Stimulated activated CD8-positive, alpha-beta memory T cell treated with anti-CD3 and anti-CD28 coated beads, Interleukin-15, amount 100 ng/mL, for 4 hours (primary cell): Measurements from ENCODE around the gene DGKQ.
"Not testable (repeated sequence)": the region's sequence is repeated elsewhere in the genome, so short reads cannot be mapped to it uniquely, and the experiment has no call there.

ENCODE experiments used
- DNase-seq, 2 donors: peaks; one replicate each; pipeline ENCODE4 v3.0.0-alpha.2; 2020; ENCODE audit warnings: low read depth in 2 of 2

Gene DGKQ

DNA sequence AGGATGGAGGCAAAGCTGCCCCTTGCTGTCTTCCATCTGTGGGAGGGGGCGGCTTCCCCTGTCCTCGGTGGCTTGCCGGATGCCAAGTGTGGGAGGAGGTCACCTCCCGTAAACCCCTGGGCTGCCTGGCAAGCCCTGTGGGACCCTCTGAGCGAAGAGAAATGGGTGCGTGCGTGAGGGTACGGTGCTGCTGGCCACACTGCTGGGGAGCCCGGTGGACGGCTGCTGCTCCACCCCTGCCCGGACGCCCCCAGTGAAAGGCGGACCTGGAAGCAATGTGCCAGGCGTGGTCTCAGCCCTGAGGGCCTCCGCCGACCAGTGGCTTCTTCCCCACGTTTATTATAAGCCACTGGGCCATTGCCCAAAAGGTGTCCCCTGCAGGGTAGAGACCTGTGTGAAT lies 8.9 kb upstream of the DGKQ start:
- DNase-seq = no peak

DNA sequence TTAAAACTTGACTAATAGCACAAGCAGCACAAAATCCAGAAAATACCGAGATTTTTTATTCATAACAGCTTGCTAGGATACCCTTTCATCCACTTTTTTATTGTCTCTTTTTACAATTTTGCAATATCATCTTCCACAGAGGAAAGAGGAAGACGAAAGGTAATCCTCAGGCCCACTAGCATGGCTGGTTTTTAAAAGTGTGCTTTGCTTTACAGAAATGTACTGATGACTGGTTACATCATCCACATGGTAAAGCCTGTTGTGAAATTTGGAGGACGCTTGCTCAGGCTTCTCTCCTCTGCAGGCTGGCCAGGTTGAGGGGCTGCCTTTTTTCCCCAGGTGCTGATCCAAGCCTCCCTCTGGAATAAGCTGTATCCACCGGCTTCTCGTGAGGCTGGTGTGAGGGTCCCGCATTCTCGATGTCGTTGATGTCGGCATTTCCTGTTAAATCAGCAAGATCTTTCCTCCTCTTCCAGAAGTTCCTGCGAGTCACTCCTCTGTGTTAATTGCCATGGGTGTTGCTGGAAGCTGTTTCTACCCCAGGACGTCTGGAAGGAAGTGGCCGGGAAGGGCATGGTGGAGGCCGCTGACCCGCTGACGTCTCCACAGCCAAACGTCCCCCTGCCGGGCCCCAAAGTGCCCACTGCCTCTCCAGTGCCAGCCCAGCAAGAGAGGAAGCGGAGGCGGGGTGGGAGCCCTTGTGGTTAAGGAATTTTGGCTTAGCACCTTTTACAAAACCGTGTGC lies 5.8 kb upstream of the DGKQ start:
- no peak for DNase-seq

DNA sequence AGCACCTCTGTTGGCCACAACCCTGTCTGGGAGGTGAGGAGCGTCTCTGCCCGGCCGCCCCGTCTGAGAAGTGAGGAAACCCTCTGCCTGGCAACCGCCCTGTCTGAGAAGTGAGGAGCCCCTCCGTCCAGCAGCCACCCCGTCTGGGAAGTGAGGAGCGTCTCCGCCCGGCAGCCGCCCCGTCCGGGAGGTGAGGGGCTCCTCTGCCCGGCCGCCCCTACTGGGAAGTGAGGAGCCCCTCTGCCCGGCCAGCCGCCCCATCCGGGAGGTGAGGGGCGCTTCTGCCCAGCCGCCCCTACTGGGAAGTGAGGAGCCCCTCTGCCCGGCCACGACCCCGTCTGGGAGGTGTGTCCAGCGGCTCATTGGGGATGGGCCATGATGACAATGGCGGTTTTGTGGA lies 2.6 kb upstream of the DGKQ start:
- DNase-seq = not testable (repeated sequence)

DNA sequence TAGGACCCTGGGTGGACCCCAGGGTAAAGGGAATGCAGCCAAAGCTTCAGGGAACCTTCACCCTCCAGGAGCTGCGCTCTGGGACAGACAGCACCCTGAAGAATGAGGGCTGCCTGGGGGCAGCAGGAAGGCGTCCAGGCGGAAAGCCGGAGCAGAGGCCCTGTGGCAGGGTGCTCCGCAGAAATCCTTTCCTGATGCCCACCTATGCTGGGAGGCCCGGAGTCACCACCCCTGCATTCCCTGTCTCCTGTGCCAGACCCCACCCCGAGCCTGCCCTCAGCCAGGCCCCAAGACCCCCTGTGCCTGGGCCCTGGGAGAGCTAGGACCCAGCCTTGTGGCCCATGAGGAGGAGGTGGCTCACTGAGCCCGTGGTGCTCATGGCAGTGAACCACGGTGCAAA lies 1.3 kb upstream of the DGKQ start:
- no peak for DNase-seq

DNA sequence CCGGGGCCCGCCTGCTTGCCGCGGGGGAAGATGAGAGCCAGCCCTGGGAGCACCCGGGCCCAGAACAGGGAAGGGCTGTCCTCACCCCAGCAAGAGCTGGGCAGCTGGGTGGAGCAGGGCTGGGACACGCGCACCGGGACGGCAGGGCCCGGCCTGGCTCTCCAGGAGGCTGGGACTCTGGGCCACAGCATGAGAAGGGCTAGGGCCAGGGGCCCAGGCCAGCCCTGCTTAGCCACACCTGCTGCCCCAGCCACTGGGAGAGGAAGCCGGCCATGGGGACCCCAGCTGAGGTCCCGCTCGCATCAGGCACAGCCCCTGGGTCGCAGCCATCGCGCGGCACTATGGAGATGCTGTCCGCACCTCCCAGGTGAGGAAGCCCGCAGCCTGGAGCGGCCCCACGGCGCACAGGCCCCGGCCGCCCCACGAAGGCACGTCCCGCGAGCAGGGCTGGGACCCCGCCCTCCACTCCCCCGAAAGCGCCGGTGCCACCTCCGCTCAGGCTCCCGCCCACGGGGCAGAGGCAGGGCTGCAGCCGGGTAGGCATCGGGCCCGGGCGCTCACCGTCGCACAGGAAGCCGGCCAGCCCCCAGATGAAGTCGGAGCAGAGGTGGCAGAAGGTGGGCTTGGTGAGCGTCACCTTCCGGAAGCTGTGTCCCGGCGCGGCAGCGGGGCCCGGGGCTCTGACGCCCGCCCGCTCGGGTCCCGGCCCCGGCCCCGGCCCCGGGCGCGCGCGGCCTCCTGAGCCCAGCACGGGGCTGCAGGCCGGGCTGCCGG lies 531 bp downstream of the DGKQ start:
- peak; percentile 63 to 64 for DNase-seq

DNA sequence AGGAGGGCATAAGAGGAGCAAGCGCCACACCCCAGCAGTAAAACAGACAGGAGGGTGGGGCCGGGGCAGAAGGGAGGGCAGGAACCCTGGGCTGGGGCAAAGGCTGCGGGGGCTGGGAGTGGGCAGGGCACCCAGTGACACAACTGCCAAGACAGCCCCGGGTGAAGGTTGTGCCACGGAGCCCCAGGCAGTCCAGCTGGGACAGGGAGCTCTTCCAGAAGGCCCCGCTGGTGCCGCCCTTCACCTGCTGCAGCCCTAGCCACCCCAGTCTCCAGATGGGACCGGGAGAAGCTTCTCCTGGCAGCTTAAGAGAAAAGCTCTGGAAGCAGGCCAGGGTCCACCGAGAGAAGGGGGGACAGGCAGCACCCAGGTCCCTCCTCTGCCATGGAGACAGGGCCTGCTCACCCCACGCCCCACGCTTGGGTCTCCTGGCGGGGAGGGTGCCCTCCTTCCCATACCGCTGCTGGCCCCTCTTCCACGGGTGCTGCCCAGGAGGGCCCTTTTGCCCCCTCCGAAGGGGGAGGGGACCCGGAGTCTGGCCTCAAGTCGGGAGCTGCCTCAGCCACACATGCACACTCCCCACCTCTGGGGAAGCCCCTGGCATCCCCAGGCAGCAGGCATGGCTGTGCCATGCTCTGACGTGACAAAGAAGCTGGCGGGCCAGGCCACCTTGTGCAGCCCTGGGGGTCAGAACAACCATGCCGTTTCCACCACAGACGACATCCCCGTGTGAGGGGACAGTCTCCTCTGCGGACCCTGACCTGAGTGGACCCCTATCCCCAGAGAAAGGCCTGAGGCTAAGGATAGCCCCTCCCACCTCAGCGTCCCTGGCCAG lies 1.5 kb downstream of the DGKQ start:
- DNase-seq = no peak

DNA sequence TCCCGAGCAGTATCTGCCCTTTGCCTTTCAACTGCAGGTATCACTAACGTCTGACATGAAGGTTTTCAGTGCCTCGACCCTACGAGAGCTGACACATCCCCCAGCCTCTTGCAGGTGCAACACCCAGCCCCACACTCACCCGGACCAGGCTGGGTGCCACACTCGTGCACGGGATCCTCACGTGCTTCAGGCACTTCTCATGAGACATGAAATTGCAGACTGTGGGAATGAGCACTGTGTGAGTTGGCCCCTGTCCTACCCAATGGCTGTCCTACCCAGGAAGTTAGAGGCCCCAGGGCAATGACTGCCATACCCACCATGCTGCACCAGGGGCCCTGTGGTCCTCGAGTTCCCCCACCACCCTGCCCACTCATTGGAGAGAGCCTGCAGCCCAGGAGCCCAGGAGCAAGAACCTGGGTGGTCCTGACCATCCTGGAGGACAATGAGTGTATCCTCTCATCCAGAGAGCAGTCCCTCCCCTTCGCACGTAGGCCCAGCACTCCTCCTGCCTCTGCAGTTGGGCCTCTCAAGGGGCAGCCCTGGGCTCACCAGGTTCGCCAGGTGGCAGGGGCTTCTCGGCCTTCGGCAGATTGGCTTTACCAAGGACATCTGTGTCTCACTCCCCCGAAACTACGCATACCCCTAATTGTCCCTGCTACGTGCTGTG lies 2.4 kb downstream of the DGKQ start:
- no peak for DNase-seq

DNA sequence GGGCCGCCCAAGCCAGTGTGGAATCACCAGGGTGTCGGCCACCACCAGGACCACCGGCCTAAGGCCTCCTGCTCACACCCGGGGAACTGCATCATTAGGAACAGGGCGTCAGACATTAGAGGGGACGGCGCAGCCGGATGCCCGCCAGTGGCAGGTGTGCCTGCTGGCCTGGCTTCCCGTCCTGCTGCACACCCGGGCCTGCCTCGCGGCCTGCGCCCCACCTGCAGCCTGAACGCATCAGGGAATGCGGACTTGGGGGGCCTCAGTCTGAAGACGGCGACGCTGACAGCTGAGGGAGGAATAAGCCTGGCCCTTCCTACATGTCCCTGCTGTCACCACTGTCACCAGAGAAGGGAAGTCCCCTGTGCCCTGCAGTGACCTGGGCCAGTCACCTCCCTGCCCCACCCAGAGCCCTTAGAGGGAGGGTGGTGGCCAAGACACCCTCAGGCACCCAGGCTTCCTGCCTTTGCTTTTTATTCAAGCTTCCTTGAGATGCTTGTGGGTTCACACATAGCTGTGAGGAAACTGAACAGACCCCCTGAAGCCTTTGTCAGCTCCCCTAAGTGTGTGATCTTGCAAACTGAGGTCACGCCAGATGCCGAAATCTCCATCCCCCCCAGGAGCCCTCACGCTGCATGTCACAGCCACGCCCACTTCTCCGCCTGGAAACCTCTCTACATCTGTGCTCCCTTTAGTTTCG lies 3.2 kb downstream of the DGKQ start:
- peak; percentile 10 to 29 for DNase-seq

DNA sequence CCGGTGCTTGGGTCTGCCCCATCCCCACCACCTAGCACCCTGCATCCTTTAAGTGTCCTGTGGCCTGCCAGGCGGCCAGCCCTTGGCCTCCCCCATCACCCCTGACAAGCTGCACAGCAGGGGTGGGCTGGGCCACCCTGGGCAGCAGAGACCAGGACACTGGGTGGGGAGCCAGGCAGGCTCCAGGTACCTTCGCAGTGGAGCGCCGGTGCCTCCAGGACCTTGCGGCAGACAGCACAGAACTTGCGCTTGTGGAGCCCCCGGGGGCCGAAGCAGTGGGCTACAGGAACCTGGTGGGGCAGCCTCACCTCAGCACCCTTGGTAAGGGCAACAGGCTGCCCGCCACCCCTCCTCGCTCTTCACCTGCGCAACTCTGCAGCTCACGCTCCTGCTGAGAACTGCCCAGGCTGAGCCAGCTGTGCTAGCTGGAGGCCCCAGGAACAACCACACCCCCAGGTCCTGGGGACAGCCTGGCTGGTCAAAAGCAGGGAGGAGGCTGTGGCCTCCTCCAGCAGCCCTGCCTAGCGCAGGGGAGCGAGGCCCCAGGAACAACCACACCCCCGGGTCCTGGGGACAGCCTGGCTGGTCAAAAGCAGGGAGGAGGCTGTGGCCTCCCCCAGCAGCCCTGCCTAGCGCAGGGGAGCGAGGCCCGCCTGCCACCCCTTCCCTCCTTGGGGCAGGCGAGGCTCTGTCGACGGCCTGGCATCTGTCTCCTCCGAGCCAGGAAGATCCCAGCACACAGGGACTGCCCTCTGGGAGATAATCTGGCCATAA lies 4.6 kb downstream of the DGKQ start:
- DNase-seq = no peak

DNA sequence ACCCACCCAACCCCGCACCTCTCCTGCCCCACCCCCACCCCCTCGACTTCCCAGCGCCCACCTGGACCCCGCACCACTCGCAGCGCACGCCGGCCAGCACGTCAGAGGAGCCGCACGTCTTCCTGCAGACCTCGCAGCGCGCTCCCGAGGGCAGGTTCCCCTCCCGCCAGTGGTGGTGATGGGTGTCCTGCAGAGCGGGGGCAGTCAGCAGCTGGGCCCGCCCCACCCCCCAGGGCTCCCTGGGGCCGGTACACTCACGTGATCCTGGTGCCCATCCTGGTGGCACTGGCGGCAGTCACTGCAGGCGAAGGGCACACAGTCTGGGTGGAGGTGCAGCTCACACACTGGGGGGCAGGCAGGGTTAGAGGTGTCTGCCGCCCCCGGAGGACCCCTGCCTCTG lies 5.1 kb downstream of the DGKQ start:
- DNase-seq = no peak

DNA sequence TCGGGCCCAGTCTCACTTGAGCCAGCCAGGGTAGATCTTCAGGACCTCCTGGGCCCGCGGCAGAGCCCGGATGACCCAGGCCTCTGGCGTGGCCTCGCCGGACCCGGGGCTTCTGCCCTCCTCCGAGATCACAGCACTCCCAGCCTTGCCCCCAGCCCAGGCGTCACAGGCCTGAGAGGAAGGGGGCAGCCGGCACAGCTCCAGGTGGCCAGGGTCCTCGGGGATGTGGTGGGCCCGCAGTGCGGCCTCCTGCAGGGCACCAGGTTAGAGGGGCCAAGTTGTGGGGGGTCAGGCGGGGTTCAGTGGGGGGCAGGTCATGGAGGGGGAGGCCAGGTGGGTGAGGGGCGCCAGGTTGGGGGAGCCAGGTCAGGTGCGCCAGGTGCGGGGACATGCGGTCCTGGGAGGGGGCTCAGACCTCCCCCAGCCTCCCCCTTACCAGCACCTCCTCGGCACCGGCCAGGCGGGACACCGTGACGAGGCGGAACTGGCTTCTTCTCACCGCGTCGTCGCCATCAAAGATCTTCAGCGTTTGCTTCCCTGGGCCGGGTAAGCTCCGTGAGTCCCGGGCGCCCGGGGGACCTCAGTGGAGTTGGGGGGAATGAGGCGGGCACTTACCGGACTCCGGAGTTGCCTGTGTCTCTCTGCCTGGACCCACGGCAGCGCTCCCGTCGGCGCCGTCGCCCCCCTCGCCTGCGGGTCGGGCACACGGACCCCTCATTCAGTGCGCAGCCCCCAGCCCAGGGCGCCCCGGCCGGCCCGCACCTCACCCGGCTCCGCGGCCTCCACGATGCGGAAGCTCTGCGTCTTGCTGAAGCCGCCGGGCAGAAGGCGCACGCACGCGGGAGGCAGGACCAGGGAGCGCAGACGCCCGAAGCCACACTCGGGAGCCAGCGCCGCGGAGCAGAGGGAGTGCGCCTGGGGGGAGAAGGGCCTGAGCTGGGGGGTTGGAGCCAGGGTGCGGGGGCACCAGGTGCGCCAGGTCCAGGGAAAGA lies 6.0 kb downstream of the DGKQ start:
- DNase-seq = no peak

DNA sequence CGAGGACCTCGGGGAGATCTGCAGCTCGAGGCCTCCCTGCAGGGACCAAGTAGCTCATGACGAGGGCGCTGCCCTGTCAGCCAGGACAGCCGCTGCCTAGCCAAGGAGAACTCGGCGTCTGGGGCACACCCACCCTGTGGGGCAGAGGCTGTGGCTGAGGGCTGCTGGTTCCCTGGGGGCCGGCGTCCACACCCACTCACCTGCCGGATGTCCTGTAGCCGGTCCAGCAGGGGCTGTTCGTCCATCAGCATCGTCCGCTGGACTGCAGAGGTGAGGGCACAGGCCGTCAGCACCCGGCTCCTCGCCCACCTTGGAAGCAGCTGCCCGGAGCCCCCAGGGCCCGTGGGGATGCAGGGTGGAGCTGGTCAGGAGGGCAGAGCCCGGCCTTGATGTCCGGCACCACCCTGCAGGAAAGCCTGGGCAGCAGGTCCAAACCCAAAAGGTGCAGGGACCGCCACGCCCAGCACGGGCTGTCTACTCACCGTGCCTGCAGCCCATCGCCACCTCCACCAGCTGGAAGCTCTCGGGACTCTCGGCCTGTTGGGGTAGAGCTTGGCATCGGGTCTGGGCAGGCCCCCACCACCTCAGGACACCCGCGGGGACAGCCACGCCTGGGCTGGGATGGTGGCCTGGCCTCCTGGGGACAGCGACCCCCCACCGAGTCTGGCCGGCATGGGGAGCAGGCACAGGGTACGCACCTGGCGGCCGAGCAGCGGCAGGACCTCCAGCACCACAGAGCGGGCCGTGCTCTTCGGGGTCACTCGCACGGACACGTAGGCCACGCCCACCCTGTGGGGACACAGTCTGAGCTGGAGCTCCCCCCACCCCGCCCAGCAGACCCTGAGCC lies 6.9 kb downstream of the DGKQ start:
- DNase-seq = no peak

DNA sequence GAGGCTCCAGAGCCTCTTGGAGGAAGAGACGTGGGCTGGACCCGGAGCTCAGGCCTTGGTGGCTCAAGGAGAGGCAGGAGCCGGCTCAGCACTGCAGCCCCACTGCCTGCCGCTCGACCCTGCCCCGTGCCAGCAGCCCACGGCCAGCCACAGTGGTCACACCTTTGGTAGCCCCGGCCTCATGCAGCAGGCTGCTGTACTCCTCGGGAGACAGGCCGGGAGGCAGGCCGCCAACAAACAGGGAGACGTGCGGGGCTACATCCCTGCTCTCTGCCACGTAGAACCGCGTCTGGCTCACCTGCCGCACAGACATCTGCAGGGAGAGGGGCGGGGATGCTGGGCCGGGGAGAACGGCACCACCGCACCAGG lies 7.6 kb downstream of the DGKQ start:
- DNase-seq = no peak

DNA sequence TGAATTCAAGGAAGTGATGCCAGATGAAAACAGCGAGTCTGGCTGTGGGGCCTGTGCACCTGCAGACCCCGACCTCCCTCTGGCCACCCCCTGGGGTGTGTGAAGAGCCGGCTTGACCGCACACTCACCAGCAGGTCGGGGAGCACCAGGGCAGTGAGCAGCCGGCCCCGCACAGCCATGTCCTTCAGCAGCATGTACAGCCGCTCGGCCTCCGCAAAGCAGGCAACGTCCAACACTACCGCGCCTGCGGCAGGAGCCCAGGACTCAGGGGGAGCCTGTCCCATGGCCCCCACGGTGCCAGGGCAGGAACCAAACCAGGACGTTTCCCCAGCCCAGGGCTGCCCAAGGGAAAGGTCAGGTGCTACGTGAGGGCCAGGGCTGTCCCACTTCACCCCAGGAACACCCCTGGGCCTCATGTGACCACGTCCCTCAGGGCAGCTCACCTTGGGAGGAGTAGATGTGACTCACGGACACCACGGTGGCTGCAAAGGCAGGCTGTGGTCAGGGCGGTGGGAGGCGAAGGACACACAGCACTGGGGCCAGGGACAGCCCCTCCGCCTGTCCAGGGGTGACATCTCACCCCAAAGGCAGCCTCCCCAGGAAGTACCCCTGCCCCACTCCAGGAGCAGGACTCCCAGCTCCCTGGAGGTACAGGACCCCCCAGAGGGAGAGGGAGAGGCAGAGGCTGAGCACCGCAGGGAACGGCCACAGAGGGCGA lies 8.2 kb downstream of the DGKQ start:
- DNase-seq = no peak

DNA sequence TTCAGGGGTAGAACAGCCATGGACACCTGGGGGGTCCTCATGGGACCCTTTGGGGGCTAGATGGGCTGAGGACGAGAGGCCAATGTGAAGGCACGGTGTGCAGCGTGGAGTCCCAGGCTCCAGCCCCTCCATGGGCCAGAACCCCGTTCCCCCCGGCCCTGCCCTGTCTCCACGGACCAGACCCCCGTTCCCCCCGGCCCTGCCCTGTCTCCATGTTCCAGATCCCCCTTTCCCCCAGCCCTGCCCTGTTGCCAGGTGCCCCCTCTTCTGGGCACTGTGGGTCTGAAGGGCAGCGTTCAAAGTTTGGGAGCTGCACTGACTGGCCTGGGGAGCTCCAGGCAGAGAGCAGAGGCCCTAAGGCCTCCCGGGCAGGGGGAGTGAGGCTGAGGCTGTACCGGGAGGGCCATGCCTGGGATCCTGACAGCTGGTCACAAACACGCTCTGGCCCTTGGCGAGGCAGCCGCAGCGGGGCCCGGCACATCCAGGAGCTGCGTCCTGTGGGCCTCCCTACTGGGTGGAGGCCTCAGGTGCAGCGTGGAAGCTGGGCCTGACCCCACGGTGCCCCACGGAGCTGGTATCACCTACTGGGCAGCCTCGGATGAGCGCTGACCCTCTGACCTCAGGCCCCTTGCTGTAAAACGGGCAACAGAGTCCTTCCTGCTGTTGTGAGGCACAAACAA lies 8.9 kb downstream of the DGKQ start:
- DNase-seq = no peak

DNA sequence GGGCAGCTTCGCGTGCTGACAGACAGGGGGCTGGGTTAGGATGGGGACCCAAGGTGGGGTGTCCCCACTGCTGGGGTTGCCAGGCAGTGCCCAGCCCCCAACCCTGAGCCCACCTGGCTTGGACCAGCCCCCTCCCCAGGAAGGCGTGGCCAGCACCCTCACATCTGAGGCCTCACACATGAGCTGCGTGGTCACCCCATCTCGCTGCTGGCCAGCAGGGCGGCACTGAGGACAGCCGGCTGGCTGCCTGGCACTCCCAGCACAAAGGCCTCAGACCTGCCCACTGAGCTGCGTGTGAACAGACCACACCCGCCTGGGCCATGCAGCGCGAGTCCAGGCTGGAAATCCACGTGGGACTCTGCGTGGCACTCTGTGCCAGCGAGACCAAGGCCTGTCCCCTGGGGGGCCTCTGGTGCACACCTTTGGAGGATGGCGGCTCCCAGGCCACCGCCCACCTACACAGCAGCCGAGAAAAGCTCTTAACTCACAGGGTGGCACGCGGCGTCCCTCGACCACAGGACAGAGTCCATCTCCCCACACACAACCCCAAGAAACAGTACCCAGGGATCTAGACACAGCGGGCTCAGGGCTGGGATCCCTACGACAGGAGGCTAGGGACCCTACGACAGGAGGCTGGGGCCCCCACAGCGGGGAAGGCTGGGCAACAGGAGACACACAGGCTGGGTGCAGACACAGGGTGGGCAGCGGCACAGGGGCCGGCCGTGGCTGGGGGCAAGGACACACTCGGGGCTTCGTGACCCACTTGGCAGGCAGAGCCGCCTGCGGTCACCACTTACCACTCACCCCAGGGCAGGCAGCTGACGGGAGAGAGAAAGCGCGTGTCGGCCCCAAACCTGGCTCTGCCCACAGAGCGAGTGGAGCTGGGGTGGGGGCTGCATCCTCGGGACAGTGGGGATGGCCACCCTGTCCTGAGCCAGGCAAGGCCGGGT lies 9.8 kb downstream of the DGKQ start:
- no peak for DNase-seq
